GM11168 (cell line): Measurements from ENCODE around the gene TAGLN.

Experiments used
- in situ Hi-C: fragments of 300-500 bp; cut with MboI; formaldehyde crosslinking; loops from one replicate; pipeline ENCODE4 v1.12.0; 2022; ENCODE audit warnings: low sequenced_read_pairs; ENCODE audit not compliant: unreplicated experiment

Gene TAGLN

GRCh38 chr11:117229411-117229810 is 30.2 kb downstream of the TAGLN start:
- in situ Hi-C loops, result no loop called here

- in situ Hi-C loops, result no loop called here
Measured at GRCh38 chr11:117229931-117230285, 30.7 kb downstream of the TAGLN start.

- in situ Hi-C loops, result no loop called here
Measured at GRCh38 chr11:117230286-117230961, 31.3 kb downstream of the TAGLN start.

- in situ Hi-C loops, result no loop called here
Measured at GRCh38 chr11:117230999-117231841, 32.0 kb downstream of the TAGLN start.

- in situ Hi-C loops, result no loop called here
Measured at GRCh38 chr11:117231842-117232091, 32.6 kb downstream of the TAGLN start, which contains the start of gene PCSK7. TSS of gene PCSK7 (minus strand) at chr11:117232073. CDS start at chr11:117229844, 2,229 bp downstream.

- in situ Hi-C loops, result no loop called here
Measured at GRCh38 chr11:117232092-117232878, 33.1 kb downstream of the TAGLN start, which contains the start of gene RNF214. TSS of gene RNF214 (plus strand) at chr11:117232671. CDS start at chr11:117234273, 1,602 bp downstream.

GRCh38 chr11:117232911-117233409 is 33.8 kb downstream of the TAGLN start:
- in situ Hi-C loops, result no loop called here

GRCh38 chr11:117238221-117238620 is 39.1 kb downstream of the TAGLN start:
- in situ Hi-C loops, result no loop called here

- in situ Hi-C loops, result no loop called here
Measured at GRCh38 chr11:117239295-117239694, 40.1 kb downstream of the TAGLN start.

GRCh38 chr11:117248341-117248740 is 49.2 kb downstream of the TAGLN start:
- in situ Hi-C loops, result no loop called here

GRCh38 chr11:117249571-117249970 is 50.4 kb downstream of the TAGLN start:
- in situ Hi-C loops, result no loop called here

GRCh38 chr11:117251506-117251905 is 52.3 kb downstream of the TAGLN start:
- in situ Hi-C loops, result no loop called here

GRCh38 chr11:117255966-117256365 is 56.8 kb downstream of the TAGLN start:
- in situ Hi-C loops, result no loop called here

- in situ Hi-C loops, result no loop called here
Measured at GRCh38 chr11:117256573-117256972, 57.4 kb downstream of the TAGLN start.
